ENCODE results near the gene NEK8.

The NEK8 gene

DNA sequence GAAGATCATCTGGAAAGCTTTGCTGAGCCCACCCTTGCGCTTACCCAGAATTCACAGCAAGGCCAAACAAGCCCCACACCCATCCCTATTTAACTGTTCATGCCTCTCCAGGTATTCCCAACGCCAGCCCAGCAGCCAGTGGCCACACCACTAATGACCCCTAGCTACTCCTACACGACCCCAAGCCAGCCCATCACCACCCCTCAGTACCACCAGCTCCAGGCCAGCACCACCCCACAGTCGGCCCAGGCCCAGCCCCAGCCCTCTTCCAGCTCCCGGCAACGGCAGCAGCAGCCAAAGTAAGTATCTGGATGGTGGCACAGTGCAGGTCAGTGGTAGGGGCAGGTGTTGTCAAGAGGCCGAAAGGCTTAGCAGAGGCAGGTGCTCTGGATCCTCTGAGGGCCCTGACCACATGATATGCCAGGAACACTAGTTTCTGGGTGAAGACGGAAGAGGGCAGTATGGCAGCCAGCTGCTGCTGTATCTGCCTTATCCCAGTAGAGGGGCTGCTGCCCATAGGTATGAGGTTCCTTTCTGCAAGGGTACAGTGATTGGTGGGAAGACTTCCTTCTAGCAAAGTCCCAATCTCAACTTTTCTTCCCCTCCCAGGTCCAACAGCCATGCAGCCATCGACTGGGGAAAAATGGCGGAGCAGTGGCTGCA, 27.6 kb upstream of the NEK8 start:
- DNase-seq = no peak
- peaks cover 70% of the 10 kb centered on the region for H3K36me3 ChIP-seq (replicated peaks)

DNA sequence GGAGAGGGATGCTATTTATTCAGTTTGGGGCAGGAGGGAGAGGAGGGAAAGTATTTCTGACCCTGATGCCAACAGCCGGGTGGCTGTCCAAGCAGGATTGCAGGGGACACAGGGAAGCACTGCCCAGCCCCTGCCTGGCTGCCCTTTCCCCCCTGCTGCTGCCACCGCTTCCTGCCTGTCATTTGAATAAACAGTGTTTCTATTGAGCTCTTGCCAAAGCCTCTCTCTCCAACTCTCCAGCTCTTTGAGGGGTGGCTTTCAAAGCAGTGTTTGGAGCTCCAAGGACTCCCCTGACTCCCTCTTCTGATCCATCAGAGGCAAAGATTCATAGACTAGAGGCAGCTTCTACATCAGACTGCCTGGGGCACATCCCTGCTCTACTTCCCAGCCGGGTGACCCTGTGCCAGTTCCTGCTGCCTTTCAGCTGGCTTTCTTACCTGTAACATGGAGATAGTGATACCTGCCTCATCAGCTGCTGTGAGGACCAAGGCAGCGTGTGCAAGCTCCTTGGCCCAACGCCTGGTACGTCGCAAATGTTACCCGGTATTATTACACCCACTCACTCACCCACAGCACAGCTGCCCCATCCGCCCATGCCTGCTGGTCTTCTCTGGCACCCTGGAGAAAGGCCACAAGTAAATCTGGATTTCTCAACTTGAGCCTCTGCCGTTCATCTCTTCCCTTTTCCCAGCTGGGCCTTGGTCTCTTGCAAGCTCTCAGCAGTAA, 26.4 kb upstream of the NEK8 start:
- DNase-seq = no peak
- peaks cover 62% of the 10 kb centered on the region for H3K36me3 ChIP-seq (replicated peaks)
- H3K27me3 ChIP-seq (replicated peaks) = no peaks in the 10 kb centered on the region
- in situ Hi-C loops (cut with HindIII; ENCODE audit: low pct_ligation_motif_present, low sequenced_read_pairs) = no loop called here
- TF ChIP-seq, protein P1, sequence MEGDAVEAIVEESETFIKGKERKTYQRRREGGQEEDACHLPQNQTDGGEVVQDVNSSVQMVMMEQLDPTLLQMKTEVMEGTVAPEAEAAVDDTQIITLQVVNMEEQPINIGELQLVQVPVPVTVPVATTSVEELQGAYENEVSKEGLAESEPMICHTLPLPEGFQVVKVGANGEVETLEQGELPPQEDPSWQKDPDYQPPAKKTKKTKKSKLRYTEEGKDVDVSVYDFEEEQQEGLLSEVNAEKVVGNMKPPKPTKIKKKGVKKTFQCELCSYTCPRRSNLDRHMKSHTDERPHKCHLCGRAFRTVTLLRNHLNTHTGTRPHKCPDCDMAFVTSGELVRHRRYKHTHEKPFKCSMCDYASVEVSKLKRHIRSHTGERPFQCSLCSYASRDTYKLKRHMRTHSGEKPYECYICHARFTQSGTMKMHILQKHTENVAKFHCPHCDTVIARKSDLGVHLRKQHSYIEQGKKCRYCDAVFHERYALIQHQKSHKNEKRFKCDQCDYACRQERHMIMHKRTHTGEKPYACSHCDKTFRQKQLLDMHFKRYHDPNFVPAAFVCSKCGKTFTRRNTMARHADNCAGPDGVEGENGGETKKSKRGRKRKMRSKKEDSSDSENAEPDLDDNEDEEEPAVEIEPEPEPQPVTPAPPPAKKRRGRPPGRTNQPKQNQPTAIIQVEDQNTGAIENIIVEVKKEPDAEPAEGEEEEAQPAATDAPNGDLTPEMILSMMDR (IDR thresholded peaks at IDR 0.05; ENCODE audit: low read depth, low read length, missing control alignments) = no peak
- H3K4me3 ChIP-seq (ENCODE audit: low read depth, low read length) = no peak overlapping the region
- no peak overlapping the region for H3K27ac ChIP-seq

More for the DNA sequence above, 27.6 kb upstream of the NEK8 start:
- no peaks in the 10 kb centered on the region for H3K27me3 ChIP-seq (replicated peaks)
- in situ Hi-C loops (cut with HindIII; ENCODE audit: low pct_ligation_motif_present, low sequenced_read_pairs) = no loop called here
- H3K4me3 ChIP-seq (ENCODE audit: low read depth, low read length) = no peak overlapping the region
- no peak overlapping the region for H3K27ac ChIP-seq
- TF ChIP-seq, protein P1 (IDR thresholded peaks at IDR 0.05; ENCODE audit: low read depth, low read length, missing control alignments) = no peak

DNA sequence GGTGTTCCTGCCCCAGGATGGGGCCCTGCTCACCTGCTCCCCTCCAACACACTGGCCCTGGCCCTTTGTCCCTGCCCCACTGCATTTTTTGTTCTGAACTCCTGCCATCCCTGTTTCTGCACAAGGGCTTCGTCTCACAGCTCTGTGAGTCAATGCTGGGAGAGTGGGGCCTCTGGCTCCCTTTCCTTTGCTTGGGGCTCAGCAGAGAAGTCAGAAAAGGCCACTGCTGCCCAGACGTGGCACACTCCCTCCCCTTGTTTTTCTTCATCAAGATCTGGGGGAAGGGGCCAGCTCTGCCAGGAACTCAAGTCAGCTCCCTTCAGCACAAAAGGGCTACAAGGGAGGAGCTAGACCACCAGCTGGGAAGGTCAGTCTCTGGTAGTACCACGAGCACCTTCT, 25.8 kb upstream of the NEK8 start:
- in situ Hi-C loops (cut with HindIII; ENCODE audit: low pct_ligation_motif_present, low sequenced_read_pairs) = no loop called here
- TF ChIP-seq, protein P1 (IDR thresholded peaks at IDR 0.05; ENCODE audit: low read depth, low read length, missing control alignments) = no peak
- no peak for DNase-seq
- Histone ChIP-seq H3K27ac (no peak overlapping the region), H3K27me3 (replicated peaks) (no peaks in the 10 kb centered on the region), H3K4me3 (ENCODE audit: low read depth, low read length) (no peak overlapping the region), H3K36me3 (replicated peaks) (peaks cover 56% of the 10 kb centered on the region)

DNA sequence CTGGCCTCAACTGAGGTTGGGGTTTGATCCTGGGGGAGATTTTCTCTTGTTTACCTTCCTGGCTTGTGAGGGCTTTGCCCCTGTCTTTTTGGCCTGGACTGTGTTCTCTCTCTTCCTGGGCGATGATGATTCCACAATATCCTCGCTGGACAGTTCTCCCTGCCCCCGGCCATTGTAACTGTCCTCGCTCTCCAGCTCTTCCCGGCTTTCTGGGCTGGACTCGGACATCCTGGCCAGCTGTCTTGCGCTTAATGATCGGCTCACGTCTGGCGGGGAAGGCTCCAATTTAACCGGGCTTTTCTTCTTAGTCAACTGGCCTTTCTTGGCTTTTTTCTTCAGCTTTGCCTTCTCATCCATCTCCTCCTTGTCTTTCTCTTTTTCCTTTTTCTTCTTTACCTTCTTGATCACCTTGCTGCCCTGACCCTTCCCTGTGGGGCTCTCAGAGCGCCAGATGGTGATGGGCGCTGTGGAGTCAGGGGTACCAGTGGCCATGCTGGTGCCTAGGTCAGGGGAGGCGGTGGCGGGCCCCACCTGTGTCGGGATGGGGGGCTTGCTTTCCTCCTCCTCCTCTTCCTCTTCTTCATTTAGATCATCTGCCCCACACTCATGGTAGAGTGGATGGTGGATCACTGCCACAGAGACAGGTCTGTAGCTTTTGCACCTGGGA, 24.9 kb upstream of the NEK8 start:
- Histone ChIP-seq H3K27ac (no peak overlapping the region), H3K36me3 (replicated peaks) (peaks cover 47% of the 10 kb centered on the region)

DNA sequence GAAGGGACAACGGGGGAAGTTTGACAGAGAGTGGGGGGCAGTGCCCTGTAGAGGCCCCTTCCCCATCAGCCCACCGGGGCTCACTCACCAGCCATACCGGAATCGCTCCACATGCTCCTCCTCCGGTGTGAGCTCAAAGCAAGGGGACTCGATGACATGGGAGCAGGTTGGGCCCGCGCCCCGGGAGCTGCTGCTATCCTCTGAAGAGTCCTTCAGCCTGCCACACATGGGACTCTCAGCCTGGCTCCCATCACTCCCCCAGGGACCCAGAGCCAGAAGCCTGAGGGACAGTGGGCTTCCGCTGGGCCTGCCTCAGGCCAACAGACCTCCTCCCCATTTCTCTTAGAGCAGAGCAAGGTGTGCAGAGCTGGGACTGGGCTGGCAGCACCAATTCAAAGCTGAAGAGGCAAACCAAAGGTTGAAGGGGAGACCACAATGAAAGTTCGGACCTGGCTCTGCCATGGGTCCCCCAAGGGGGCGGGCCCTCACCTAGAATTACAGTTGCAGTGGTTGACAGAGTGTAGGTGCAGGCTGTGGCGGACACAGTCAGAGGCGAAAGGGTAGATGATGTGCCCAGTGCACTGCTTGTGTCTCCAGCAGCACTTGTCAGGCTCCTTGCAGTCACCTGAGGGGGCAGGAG, 24.2 kb upstream of the NEK8 start:
- DNase-seq = no peak
- Histone ChIP-seq H3K4me3 (ENCODE audit: low read depth, low read length) (no peak overlapping the region), H3K27ac (no peak overlapping the region), H3K36me3 (replicated peaks) (peaks cover 42% of the 10 kb centered on the region), H3K27me3 (replicated peaks) (no peaks in the 10 kb centered on the region)
- in situ Hi-C loops (cut with HindIII; ENCODE audit: low pct_ligation_motif_present, low sequenced_read_pairs) = no loop called here
- TF ChIP-seq, protein P1 (IDR thresholded peaks at IDR 0.05; ENCODE audit: low read depth, low read length, missing control alignments) = no peak

More for the DNA sequence above, 24.9 kb upstream of the NEK8 start:
- Histone ChIP-seq H3K27me3 (replicated peaks) (no peaks in the 10 kb centered on the region), H3K4me3 (ENCODE audit: low read depth, low read length) (no peak overlapping the region)
- no peak for DNase-seq
- in situ Hi-C loops (cut with HindIII; ENCODE audit: low pct_ligation_motif_present, low sequenced_read_pairs) = no loop called here
- TF ChIP-seq, protein P1 (IDR thresholded peaks at IDR 0.05; ENCODE audit: low read depth, low read length, missing control alignments) = no peak

Data from brain microvascular endothelial cell (primary cell).